Neuronal stem cell (in vitro differentiated cells): ENCODE measurements around the gene DENND4B.

Source experiments
- DNase-seq: peaks from one replicate; pipeline ENCODE4 v3.0.0-alpha.2; 2013; ENCODE audit warnings: low spot score
- H2AFZ ChIP-seq: one replicate; pipeline ENCODE4 v1.6.1; 2013; ENCODE audit warnings: mild to moderate bottlenecking, low read length, inconsistent platforms
- H2AK5ac ChIP-seq: 2 replicates; pipeline ENCODE4 v1.6.1; 2013; ENCODE audit warnings: low read depth, mild to moderate bottlenecking, inconsistent platforms, low read length, moderate library complexity, mixed read lengths
- H2BK120ac ChIP-seq: 2 replicates; pipeline ENCODE4 v1.6.1; 2013; ENCODE audit warnings: low read depth, mild to moderate bottlenecking, inconsistent platforms, low read length, moderate library complexity, mixed read lengths
- H2BK12ac ChIP-seq: one replicate; pipeline ENCODE4 v1.6.1; 2013; ENCODE audit warnings: low read length, inconsistent platforms
- H2BK15ac ChIP-seq: 2 replicates; pipeline ENCODE4 v1.6.1; 2013; ENCODE audit warnings: mild to moderate bottlenecking, low read length, inconsistent platforms, mixed read lengths
- H2BK5ac ChIP-seq: one replicate; pipeline ENCODE4 v1.6.1; 2013; ENCODE audit warnings: inconsistent platforms, mild to moderate bottlenecking, low read length, moderate library complexity
- H3K14ac ChIP-seq: one replicate; pipeline ENCODE4 v1.6.1; 2013; ENCODE audit warnings: low read length, inconsistent platforms
- H3K18ac ChIP-seq: 2 replicates; pipeline ENCODE4 v1.6.1; 2013; ENCODE audit warnings: low read length, inconsistent platforms
- H3K23ac ChIP-seq: 2 replicates; pipeline ENCODE4 v1.6.1; 2013; ENCODE audit warnings: low read depth, mild to moderate bottlenecking, mixed read lengths, low read length, inconsistent platforms; ENCODE audit not compliant: poor library complexity
- H3K27ac ChIP-seq: replicated peaks from 3 replicates; pipeline ENCODE4 v1.5.1; 2013; ENCODE audit warnings: low read length, inconsistent platforms
- H3K27me3 ChIP-seq, 3 experiments: 2 replicates each; pipeline ENCODE4 v1.6.1; 2013; ENCODE audit warnings: low read length in 3 of 3, mild to moderate bottlenecking in 2 of 3, inconsistent platforms in 1 of 3, low read depth in 1 of 3, mixed read lengths in 1 of 3, moderate library complexity in 1 of 3; ENCODE audit not compliant: control insufficient read depth in 3 of 3, insufficient read depth in 3 of 3
- H3K36me3 ChIP-seq, 2 donors: replicated peaks in 1 of 2; 2 replicates each; pipeline ENCODE4 v1.6.1; 2013; ENCODE audit warnings: low read length in 2 of 2; ENCODE audit not compliant: control insufficient read depth in 2 of 2, insufficient read depth in 2 of 2
- H3K4ac ChIP-seq: 2 replicates; pipeline ENCODE4 v1.6.1; 2013; ENCODE audit warnings: inconsistent platforms, mild to moderate bottlenecking, low read length, moderate library complexity
- H3K4me1 ChIP-seq, 2 donors: 1 replicate in 1 of 2; 2 replicates in 1 of 2; pipeline ENCODE4 v1.6.1; 2013; ENCODE audit warnings: low read length in 2 of 2, low read depth in 1 of 2; ENCODE audit not compliant: control insufficient read depth in 2 of 2, insufficient read depth in 1 of 2
- H3K4me2 ChIP-seq: one replicate; pipeline ENCODE4 v1.6.1; 2013; ENCODE audit warnings: mild to moderate bottlenecking, low read length, inconsistent platforms; ENCODE audit not compliant: insufficient read depth, poor library complexity, severe bottlenecking
- H3K4me3 ChIP-seq, 2 donors: 2 replicates each; pipeline ENCODE4 v1.5.1; 2013; ENCODE audit warnings: low read length in 2 of 2, mild to moderate bottlenecking in 2 of 2, inconsistent platforms in 1 of 2, moderate library complexity in 1 of 2
- H3K79me1 ChIP-seq: one replicate; pipeline ENCODE4 v1.6.1; 2013; ENCODE audit warnings: low read depth, mild to moderate bottlenecking, inconsistent platforms, low read length, moderate library complexity
- H3K9ac ChIP-seq: one replicate; pipeline ENCODE4 v1.6.1; 2013; ENCODE audit warnings: mild to moderate bottlenecking, low read depth, low read length, inconsistent platforms; ENCODE audit not compliant: poor library complexity
- H3K9me3 ChIP-seq, 2 donors: replicated peaks in 1 of 2; 2 replicates each; pipeline versions ENCODE3 to v1.6.1; 2013; ENCODE audit warnings: low read length in 2 of 2, mild to moderate bottlenecking in 2 of 2, inconsistent platforms in 1 of 2, low read depth in 1 of 2, mixed read lengths in 1 of 2, moderate library complexity in 1 of 2; ENCODE audit not compliant: control insufficient read depth in 2 of 2, insufficient read depth in 1 of 2
- H4K8ac ChIP-seq: one replicate; pipeline ENCODE4 v1.6.1; 2013; ENCODE audit warnings: low read depth, mild to moderate bottlenecking, inconsistent platforms, low read length, moderate library complexity
- H4K91ac ChIP-seq: one replicate; pipeline ENCODE4 v1.6.1; 2013; ENCODE audit warnings: low read length, low read depth, mild to moderate bottlenecking, inconsistent platforms; ENCODE audit not compliant: poor library complexity
- WGBS, 2 donors: extraction: QIAGEN DNeasy Blood & Tissue Kit; methylation state at CpG; one replicate each; pipeline ENCODE4 v1.1.7; 2013; ENCODE audit warnings: missing lambda C conversion rate in 2 of 2, mixed read lengths in 1 of 2; ENCODE audit not compliant: insufficient read length in 2 of 2, insufficient replicate concordance in 1 of 2; ENCODE audit errors: extremely low coverage in 2 of 2; 5-methylcytosine and 5-hydroxymethylcytosine counted together

The DENND4B gene

DNA sequence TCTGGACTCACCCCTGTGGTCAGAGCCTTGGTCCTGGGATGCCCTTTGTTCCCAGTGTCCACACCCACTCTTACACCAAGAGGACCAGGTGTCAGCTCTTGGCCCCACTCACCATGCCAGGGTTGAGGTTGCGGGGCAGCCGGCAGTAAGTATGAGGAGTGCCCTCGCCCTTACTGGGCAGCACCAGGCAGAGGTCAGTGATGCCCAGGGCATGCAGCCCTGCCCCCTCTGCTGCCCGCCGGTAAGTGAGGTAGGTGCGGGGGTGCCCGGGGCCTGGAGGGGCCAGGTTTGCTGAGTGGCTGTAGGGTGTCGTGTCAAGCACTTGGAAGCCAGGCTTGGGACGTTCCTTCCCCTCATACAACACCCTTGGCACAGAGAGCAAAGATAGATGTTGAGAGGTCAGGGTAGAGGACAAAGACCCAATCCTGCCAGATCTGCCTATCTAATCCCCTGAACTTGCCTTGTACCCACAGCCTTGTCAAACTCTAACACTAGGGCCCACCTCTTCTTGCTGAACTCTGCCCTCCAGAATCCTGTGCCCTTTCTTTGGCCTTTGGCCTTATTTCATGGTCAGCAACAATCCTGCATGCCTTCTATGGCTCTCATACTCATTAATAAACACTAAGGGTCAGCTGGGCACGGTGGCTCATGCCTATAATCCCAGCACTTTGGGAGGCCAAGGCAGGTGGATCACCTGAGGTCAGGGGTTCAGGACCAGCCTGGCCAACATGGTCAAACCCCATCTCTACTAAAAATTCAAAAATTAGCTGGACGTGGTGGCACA, 3.6 kb downstream of the DENND4B start:
- DNase-seq: no peak
- no peak overlapping the region for H2BK120ac ChIP-seq
- no peak overlapping the region for H2AK5ac ChIP-seq
- peaks cover 3 to 73% of the 10 kb centered on the region in 2 donors for H3K36me3 ChIP-seq
- H3K4ac ChIP-seq: no peak overlapping the region
- no peak overlapping the region for H4K91ac ChIP-seq
- peaks cover 4% of the 10 kb centered on the region for H3K79me1 ChIP-seq
- no peak overlapping the region for H3K23ac ChIP-seq
- no peak overlapping the region for H3K27ac ChIP-seq
- no peak overlapping the region for H3K18ac ChIP-seq
- no peak overlapping the region for H2BK5ac ChIP-seq
- H2AFZ ChIP-seq: no peak overlapping the region
- no CpG with 5 or more reads among the region's 11 CpGs for WGBS, 2 donors
- H3K14ac ChIP-seq: no peak overlapping the region
- H3K4me1 ChIP-seq: peaks cover 7 to 13% of the 10 kb centered on the region in 2 donors
- H2BK15ac ChIP-seq: no peak overlapping the region
- peaks cover 0 to 3% (median 0%) of the 10 kb centered on the region in 3 experiments for H3K27me3 ChIP-seq
- no peak overlapping the region for H3K4me2 ChIP-seq
- H3K9me3 ChIP-seq: no peaks in the 10 kb centered on the region
- no peak overlapping the region for H2BK12ac ChIP-seq
- no peak overlapping the region for H4K8ac ChIP-seq
- peak overlapping the region in 1 of 2 donors; percentile 4 for H3K4me3 ChIP-seq
- H3K9ac ChIP-seq: no peak overlapping the region

DNA sequence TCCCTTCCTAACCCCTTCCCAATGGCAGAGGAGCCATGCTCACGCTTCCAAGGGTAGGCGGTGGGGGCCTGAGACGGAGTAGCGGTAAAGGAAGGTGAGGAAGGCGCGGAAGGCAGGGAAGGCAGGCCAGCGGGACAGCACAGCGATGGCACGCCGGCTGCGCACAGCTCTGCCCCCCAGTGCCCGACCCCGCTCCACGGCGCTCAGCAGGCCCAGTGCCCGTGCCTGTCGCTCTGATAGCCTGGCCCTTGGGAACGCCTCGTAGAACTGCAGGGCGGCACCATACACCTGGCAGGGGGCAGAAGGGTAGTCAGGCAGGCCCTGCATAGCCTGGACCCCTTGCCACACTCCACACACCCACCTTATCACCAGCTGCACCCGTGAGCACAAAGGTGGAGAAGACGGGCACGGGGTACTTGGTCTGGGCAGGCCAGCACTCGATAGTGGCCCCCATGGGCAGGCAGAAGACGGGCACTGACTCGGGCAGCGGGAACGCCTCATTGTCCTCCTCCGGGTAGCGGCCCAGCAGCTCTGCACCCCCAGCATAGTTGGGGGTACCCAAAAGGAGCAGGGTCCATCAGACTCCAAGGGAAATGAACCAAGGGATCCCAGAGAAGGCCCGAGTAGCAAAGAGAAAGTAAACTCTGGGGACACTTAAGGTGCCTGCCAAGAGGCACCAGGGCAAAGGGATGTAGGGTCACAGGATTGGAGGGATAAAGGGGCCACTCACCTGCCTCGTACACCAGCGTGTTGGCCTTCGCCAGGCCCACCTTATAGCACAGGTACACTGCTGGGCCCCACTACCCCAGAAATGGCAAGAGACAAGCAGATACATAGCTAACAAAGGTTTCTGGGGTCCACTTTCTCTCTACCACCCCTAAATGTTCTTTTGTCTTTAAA, 4.4 kb downstream of the DENND4B start:
- WGBS, 2 donors: no CpG with 5 or more reads among the region's 34 CpGs
- H3K27ac ChIP-seq: no peak overlapping the region
- H3K27me3 ChIP-seq: peaks cover 0 to 3% (median 0%) of the 10 kb centered on the region in 3 experiments
- no peaks in the 10 kb centered on the region for H3K9me3 ChIP-seq
- no peak overlapping the region for H2BK15ac ChIP-seq
- peak overlapping the region; percentile 73 for H3K23ac ChIP-seq
- H4K8ac ChIP-seq: peak overlapping the region; percentile 82
- peaks cover 4% of the 10 kb centered on the region for H3K79me1 ChIP-seq
- H2AK5ac ChIP-seq: no peak overlapping the region
- H3K18ac ChIP-seq: no peak overlapping the region
- peak overlapping the region; percentile 53 for H2BK5ac ChIP-seq
- H3K4me2 ChIP-seq: no peak overlapping the region
- H3K9ac ChIP-seq: peak overlapping the region; percentile 68
- no peak overlapping the region for H3K4ac ChIP-seq
- H3K36me3 ChIP-seq: peaks cover 4 to 76% of the 10 kb centered on the region in 2 donors
- peak overlapping the region; percentile 98 for H3K14ac ChIP-seq
- no peak overlapping the region for H2AFZ ChIP-seq
- H3K4me3 ChIP-seq: no peak overlapping the region
- no peak overlapping the region for H2BK120ac ChIP-seq
- no peak for DNase-seq
- H4K91ac ChIP-seq: no peak overlapping the region
- peaks cover 7 to 13% of the 10 kb centered on the region in 2 donors for H3K4me1 ChIP-seq
- H2BK12ac ChIP-seq: peak overlapping the region; percentile 73

DNA sequence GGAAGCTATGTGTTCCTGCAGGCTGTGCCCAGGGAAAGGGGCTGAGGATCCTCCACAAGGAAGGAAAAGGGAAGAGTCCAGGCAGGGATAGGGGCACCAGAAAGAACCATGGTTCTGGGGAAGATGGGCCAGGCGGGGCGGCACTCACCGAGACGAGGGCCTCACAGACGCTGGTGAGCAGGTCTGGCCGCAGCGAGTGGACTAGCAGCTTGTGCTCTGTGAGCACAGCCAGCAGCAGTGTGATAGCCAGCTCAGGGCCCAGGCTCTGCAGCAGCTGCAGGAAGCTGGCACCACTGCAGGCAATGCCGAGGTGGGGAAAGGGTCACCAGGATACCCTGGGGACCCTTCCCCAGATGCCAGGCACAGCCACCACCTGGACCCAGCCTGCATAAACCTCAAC, 5.8 kb downstream of the DENND4B start:
- no peak overlapping the region for H2BK120ac ChIP-seq
- H4K91ac ChIP-seq: no peak overlapping the region
- peak overlapping the region; percentile 17 for H3K4ac ChIP-seq
- H4K8ac ChIP-seq: no peak overlapping the region
- DNase-seq: no peak
- H2BK5ac ChIP-seq: no peak overlapping the region
- peaks cover 9 to 88% of the 10 kb centered on the region in 2 donors for H3K36me3 ChIP-seq
- H3K79me1 ChIP-seq: peaks cover 2% of the 10 kb centered on the region
- H3K18ac ChIP-seq: no peak overlapping the region
- H3K9me3 ChIP-seq: no peaks in the 10 kb centered on the region
- H3K4me2 ChIP-seq: no peak overlapping the region
- no peak overlapping the region for H3K4me3 ChIP-seq
- no peak overlapping the region for H2AFZ ChIP-seq
- peaks cover 0 to 3% (median 0%) of the 10 kb centered on the region in 3 experiments for H3K27me3 ChIP-seq
- no peak overlapping the region for H2AK5ac ChIP-seq
- peak overlapping the region; percentile 50 for H3K23ac ChIP-seq
- no peak overlapping the region for H3K27ac ChIP-seq
- H3K14ac ChIP-seq: peak overlapping the region; percentile 49
- H3K9ac ChIP-seq: no peak overlapping the region
- peaks cover 5 to 10% of the 10 kb centered on the region in 2 donors for H3K4me1 ChIP-seq
- no peak overlapping the region for H2BK15ac ChIP-seq
- WGBS, 2 donors: no CpG with 5 or more reads among the region's 8 CpGs
- no peak overlapping the region for H2BK12ac ChIP-seq

DNA sequence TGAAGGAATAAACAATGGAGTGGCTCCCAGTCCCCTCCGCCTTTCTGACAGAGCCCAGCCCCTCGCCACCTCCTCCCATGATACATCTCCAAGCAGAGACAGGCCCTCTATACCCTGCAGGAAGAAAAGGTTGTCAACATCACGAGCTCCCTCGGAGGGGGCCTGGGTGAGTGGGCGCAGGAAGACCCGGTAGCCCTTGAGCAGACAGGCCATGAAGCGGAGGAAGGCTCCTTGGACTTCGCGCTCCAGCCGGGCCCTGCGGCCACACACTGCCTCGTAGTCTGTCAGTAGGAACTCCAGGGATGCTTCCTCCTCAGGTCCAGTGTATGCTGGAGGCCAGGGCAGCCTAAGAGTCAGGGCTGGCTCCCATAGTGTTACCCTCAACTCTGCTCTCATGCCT, 7.0 kb downstream of the DENND4B start:
- Histone ChIP-seq H2BK5ac (no peak overlapping the region), H4K91ac (no peak overlapping the region), H2AK5ac (no peak overlapping the region), H3K27ac (no peak overlapping the region), H3K4me1 (no peaks in the 10 kb centered on the region), H3K9me3 (no peaks in the 10 kb centered on the region), H3K4ac (no peak overlapping the region), H3K9ac (peak overlapping the region; percentile 25), H2AFZ (no peak overlapping the region), H3K36me3 (peaks cover 11 to 91% of the 10 kb centered on the region in 2 donors), H2BK15ac (no peak overlapping the region), H3K23ac (no peak overlapping the region), H3K4me3 (no peak overlapping the region), H3K27me3 (no peaks in the 10 kb centered on the region), H2BK12ac (no peak overlapping the region), H2BK120ac (no peak overlapping the region), H3K79me1 (peaks cover 2% of the 10 kb centered on the region), H3K4me2 (no peak overlapping the region), H3K18ac (no peak overlapping the region), H4K8ac (no peak overlapping the region), H3K14ac (no peak overlapping the region)
- no peak for DNase-seq
- WGBS, 2 donors: no CpG with 5 or more reads among the region's 12 CpGs
